Stimulated activated CD4-positive, alpha-beta T cell treated with anti-CD3 and anti-CD28 coated beads, TNF-alpha, amount 100 ng/mL, for 4 hours (primary cell): ENCODE measurements around the gene PRR18.

Experiments used
- DNase-seq, 3 experiments: peaks; one replicate each; pipeline ENCODE4 v3.0.0-alpha.2; 2020; ENCODE audit warnings: low read depth in 3 of 3

The PRR18 gene

DNA sequence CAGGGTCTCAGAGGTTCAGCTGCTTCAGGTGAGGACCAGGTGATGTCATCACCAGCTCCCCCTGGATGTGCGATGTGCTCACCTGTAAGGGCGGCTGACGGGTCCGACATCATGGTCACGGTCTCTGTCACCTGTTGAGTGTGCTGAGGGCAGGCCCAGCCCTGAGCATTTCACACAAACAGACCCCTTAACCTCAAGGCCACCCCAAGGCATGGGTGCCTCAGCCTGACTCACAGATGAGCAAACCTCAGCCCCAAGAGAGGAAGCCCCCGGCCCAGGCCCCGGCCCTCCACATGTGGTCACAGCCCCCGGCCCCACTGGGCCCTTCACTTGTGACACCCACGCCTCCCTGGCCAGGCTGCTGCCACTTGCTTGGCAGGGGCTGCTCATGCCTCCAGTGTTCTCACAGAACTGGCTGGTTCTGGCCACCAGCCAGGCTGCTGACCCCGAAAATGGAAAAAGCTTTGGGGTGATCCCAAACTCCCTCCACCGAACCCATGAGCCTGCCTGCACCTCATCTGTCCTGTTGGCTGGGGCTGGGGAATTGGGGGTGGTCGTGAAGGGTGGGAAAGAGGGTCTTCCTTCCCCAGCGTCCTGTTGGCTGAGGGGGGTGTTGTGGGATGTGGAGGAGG is 33.3 kb downstream of the PRR18 start:
- DNase-seq = no peak

- DNase-seq = no peak
Measured at GRCh38 chr6:166274163-166274562, 34.0 kb downstream of the PRR18 start.

DNA sequence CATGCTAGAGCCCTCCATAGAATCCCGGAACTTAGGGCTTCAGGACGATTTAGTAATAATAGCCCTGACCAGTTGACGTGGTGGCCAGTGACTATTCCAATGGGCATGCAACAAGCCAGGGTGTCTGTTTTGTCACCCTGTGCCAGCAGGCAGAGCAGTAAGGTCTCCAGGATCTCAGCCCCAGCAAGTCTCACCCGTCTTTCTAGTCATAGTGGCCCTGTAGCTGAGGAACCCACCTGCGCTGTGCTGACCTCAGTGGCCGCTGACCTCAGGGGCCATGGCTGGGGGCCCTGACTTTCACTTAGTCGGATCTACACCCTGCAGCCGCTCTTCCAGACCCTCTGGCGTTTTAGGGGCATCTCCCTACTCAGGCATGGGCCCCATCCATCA is 36.8 kb downstream of the PRR18 start:
- no peak for DNase-seq

- no peak for DNase-seq
Measured at GRCh38 chr6:166270706-166271375, 37.4 kb downstream of the PRR18 start.

DNA sequence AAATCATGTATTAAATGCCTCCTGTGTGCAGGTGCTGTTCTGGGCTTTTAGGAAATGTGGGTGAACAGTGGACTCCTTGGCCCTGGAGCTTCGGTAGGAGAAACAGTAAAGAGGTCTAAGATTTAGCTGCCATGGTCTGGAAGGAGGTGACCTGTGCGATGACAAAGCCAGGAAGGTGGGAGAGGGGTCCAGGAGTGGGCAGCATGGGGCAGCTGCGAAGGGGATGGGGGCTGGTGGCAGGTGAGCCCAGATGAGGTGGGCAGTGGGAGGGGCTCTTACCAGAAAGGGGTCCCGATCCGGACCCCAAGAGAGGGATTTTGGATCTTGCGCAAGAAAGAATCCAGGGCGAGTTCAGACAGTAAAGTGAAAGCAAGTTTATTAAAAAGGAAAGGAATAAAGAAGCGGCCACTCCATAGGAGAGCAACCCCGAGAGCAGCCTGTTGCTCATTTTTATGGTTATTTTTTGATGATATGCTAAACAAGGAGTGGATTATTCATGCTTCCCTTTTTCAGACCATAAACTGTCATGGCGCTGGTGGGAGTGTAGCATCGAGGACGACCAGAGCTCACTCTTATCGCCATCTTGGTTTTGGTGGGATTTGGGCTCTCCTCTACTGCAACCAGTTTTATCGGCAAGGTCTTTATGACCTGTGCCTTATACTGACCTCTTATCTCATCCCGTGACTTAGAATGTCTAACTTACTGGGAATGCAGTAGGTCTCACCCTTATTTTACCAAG is 38.7 kb downstream of the PRR18 start:
- DNase-seq = no peak

DNA sequence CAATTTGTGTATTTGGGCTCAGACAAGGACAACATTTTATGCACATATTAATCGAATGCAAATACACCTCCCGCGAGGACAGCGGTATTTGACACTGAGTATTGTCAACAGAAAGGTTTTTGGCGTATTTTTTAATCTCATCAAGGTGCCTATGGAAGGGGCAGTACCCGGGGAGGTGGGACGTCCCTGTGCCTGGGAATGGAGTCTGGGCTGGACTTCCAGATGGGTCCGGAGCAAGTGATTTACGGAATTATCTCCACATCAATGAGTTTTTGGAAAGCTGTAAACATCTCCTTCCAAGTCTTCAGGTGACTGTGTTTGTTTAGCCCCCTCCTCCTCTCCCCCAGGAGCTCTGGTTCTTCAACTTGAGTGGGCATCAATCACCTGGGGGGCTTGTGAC is 39.8 kb downstream of the PRR18 start:
- DNase-seq = no peak

DNA sequence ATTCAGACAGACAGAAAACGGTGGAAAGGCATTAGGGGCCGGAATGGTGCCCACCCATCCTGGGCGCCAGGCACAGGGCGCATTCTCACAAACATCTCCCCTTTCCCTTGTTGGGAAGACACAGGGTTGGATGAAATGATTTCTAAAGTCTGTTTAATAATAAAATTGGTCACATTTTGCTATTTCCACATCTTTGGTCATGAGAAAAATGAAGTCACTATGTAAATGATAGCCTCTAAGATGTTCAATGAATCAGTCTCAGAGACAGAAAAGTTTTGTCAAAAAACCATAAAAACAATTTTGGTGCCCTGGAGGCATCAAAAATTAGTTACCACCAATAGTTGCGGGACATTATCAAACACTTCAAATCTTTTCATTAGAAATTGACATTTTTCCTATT is 40.7 kb downstream of the PRR18 start:
- no peak for DNase-seq

GRCh38 chr6:166266336-166266735 is 41.9 kb downstream of the PRR18 start:
- DNase-seq = no peak

DNA sequence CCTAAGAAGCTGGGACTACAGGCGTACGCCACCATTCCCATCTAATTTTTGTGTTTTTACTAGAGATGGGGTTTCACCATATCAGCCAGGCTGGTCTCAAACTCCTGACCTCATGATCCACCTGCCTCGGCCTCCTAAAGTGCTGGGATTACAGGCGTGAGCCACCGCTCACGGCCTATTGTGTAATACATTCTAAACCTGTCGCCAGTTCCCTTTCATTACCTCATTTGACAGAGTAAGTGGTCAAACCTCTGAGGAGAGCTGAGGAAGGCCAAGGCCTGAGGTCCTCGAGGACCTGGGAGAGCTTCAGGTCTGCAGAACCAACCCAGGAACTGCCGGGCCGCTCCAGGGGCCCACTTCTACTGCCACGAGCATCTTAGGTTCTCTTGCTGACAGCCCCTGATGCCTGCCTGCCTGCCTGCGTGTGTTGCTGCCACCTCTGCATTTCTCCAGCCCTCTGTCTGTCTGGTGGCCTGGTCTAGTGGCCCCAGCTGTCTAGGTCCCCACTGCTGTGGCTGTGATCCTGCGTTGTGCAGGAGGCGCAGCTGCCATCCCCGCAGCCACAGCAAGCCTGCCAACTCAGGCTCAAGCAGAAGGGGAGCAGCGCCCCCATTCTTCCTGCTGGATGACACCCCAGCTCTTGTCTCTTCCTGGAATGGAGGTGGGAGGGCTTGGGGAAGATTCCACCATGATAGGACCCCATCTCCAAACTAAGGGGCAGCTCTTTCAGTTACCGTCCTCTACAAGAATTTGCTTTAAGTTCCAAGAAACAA is 45.3 kb downstream of the PRR18 start:
- DNase-seq = no peak

GRCh38 chr6:166259296-166259977 is 48.8 kb downstream of the PRR18 start:
- DNase-seq = no peak

DNA sequence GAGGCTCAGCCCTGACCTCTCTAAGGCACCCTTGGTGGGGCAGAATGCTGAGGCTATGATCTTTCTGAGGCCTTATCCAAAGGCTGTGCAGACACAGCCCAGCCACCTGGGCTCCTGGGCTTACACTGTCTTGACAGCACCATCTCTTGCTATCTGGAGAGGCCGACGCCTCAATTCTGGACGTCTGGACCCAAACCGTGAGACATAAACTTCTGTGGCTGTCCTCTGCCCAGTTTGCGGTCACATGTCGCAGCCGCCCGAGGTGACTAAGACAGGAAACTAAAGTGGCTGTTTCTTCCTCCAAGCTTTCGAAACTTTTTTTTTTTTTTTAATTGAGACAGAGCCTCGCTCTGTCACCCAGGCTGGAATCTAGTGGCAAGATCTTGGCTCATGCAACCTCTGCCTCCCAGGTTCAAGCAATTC is 49.3 kb downstream of the PRR18 start:
- peak in 1 of 3 experiments; percentile 36 for DNase-seq

DNA sequence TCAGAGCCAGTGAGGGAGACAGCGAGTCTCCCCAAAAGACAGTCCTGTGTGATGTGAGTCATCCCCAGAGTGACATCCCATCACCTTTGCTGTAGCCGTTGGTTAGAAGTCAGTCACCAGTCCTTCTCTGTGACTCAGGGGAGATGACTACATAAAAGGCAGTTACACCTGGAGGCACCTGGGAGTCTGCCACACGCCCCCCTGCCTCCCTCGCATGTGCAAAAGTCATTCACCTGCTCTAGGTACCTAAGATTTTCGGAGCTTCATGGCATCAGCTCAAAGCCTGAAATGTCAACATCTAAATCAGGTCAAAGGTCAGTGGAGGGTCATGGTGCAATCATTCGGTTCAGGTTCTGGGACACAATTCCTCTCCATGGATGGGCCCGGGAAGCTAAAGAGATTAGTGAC is 50.3 kb downstream of the PRR18 start:
- peak in 2 of 3 experiments; percentile 49 to 51 for DNase-seq
